DND-41 (cell line): ENCODE data around the gene RAI1.

ENCODE experiments used
- CTCF ChIP-seq: IDR thresholded peaks from 2 replicates; pipeline ENCODE4 v1.5.1; 2012; ENCODE audit warnings: borderline replicate concordance, low read length, moderate library complexity, mild to moderate bottlenecking; ENCODE audit not compliant: poor library complexity, severe bottlenecking; ENCODE audit errors: extremely low read depth
- EZH2 ChIP-seq: IDR thresholded peaks from 3 replicates; pipeline ENCODE4 v1.6.1; 2012; ENCODE audit warnings: borderline replicate concordance, low read depth, mild to moderate bottlenecking, moderate library complexity, low read length, inconsistent platforms; ENCODE audit not compliant: severe bottlenecking

DNA sequence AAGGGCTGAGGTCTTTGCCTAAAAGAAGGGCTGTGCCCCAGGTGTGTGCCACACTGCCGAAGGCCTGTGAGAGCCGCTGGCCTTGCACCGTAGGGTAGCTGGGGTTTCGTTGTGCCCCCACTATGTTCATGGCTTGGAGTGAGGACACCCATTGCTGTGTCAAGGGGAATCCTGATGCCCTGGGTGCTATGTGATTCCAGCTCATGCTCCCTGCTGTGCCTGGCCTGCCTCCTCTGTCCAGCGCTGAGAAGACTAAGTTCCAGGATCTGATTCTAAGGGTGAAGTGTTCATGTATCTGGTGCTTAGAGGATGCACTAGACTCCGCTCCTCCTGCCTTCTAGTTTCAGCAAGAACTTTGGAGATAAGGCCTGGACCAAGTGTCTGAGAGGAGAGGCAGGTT, 108.2 kb downstream of the RAI1 start:
- no peak for TF ChIP-seq CTCF
- TF ChIP-seq EZH2: no peak
